ENCODE measurements around the gene LRP5. TPM values are rescaled to one million over a fixed set of nuclear protein-coding genes. Genes with fewer than 3 reads are reported as not detected.
"Not testable (repeated sequence)": the region's sequence is repeated elsewhere in the genome, so short reads cannot be mapped to it uniquely, and the experiment has no call there.

The LRP5 gene
- polyA plus RNA-seq, 4 donors: 39.4 to 58.3 (median 44.3) TPM

GRCh38 chr11:68436985-68437926, 124.9 kb downstream of the LRP5 start:
- DNase-seq (ENCODE audit: low read depth in 4 of 4, low spot score in 3 of 4): no peak

GRCh38 chr11:68437927-68438657, 125.7 kb downstream of the LRP5 start:
- no peak for DNase-seq (ENCODE audit: low read depth in 4 of 4, low spot score in 3 of 4)

GRCh38 chr11:68438658-68439259, 126.4 kb downstream of the LRP5 start:
- DNase-seq (ENCODE audit: low read depth in 4 of 4, low spot score in 3 of 4): no peak

- no peak for DNase-seq (ENCODE audit: low read depth in 4 of 4, low spot score in 3 of 4)
Measured at GRCh38 chr11:68439355-68440065, 127.1 kb downstream of the LRP5 start.

GRCh38 chr11:68440224-68440623, 127.8 kb downstream of the LRP5 start:
- no peak for DNase-seq (ENCODE audit: low read depth in 4 of 4, low spot score in 3 of 4)

- no peak for DNase-seq (ENCODE audit: low read depth in 4 of 4, low spot score in 3 of 4)
Measured at GRCh38 chr11:68441466-68442230, 129.3 kb downstream of the LRP5 start.

GRCh38 chr11:68442433-68442832, 130.0 kb downstream of the LRP5 start:
- DNase-seq (ENCODE audit: low read depth in 4 of 4, low spot score in 3 of 4): no peak

GRCh38 chr11:68444566-68444965, 132.2 kb downstream of the LRP5 start:
- no peak for DNase-seq (ENCODE audit: low read depth in 4 of 4, low spot score in 3 of 4)

GRCh38 chr11:68445531-68446035, 133.2 kb downstream of the LRP5 start:
- DNase-seq (ENCODE audit: low read depth in 4 of 4, low spot score in 3 of 4): no peak

GRCh38 chr11:68446046-68446725, 133.8 kb downstream of the LRP5 start:
- DNase-seq (ENCODE audit: low read depth in 4 of 4, low spot score in 3 of 4): no peak

- peak in 3 of 4 donors; percentile 43 to 56 (median 44) for DNase-seq (ENCODE audit: low read depth in 4 of 4, low spot score in 3 of 4)
Measured at GRCh38 chr11:68447015-68447801, 134.8 kb downstream of the LRP5 start.

GRCh38 chr11:68447914-68448313, 135.5 kb downstream of the LRP5 start:
- not testable (repeated sequence) for DNase-seq (ENCODE audit: low read depth in 4 of 4, low spot score in 3 of 4)

- no peak for DNase-seq (ENCODE audit: low read depth in 4 of 4, low spot score in 3 of 4)
Measured at GRCh38 chr11:68448604-68449011, 136.2 kb downstream of the LRP5 start.

GRCh38 chr11:68449951-68450350, 137.6 kb downstream of the LRP5 start:
- no peak for DNase-seq (ENCODE audit: low read depth in 4 of 4, low spot score in 3 of 4)

GRCh38 chr11:68450711-68451110, 138.3 kb downstream of the LRP5 start:
- no peak for DNase-seq (ENCODE audit: low read depth in 4 of 4, low spot score in 3 of 4)

GRCh38 chr11:68454767-68455166, 142.4 kb downstream of the LRP5 start:
- DNase-seq (ENCODE audit: low read depth in 4 of 4, low spot score in 3 of 4): no peak

- DNase-seq (ENCODE audit: low read depth in 4 of 4, low spot score in 3 of 4): no peak
Measured at GRCh38 chr11:68455485-68455884, 143.1 kb downstream of the LRP5 start.

- no peak for DNase-seq (ENCODE audit: low read depth in 4 of 4, low spot score in 3 of 4)
Measured at GRCh38 chr11:68457216-68457897, 145.0 kb downstream of the LRP5 start.
